Fibroblast of villous mesenchyme (primary cell): Measurements from ENCODE around the gene KIAA0040. TPM values are rescaled to one million over a fixed set of nuclear protein-coding genes. Genes with fewer than 3 reads are reported as not detected.

ENCODE experiments used
- DNase-seq: peaks from one replicate; pipeline ENCODE4 v3.0.0-alpha.2; 2010; ENCODE audit warnings: low read depth
- H3K4me3 ChIP-seq: 2 replicates; pipeline ENCODE4 v1.5.1; 2011; ENCODE audit warnings: low read depth, mild to moderate bottlenecking, low read length
- total RNA-seq: library from RNA; depleted of rRNA; stranded (reverse); fragments of >200 nt; gene quantifications from 2 replicates; pipeline ENCODE4 v1.2.3, GENCODE V29; 2012
- TF ChIP-seq, protein P1 (sequence below): IDR thresholded peaks from 2 replicates; pipeline ENCODE4 v1.5.1; 2012; ENCODE audit warnings: low read depth, mild to moderate bottlenecking, low read length; ENCODE audit not compliant: insufficient read depth

Gene KIAA0040
- total RNA-seq, 1 donor, result under 0.01 TPM

DNA sequence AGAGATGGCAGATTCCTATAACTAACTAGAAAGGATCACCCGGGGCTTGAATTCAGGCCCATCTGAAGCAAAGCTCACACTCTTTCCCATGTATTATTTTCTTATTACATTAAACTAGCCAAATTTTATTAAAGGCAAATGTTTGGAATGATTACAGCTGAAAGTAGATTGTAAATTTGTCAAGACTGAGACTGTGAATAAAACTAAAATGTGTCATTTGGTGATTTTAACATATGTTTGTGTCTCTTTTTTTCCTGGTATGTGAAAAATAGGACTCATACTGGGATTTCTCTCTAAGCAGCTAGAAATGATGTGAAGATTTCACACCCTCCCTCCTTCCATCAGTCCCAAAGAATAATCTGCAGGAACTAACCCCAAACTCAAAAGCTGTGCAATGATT is 19.1 kb upstream of the KIAA0040 start:
- no peak overlapping the region for H3K4me3 ChIP-seq
- TF ChIP-seq, protein P1, sequence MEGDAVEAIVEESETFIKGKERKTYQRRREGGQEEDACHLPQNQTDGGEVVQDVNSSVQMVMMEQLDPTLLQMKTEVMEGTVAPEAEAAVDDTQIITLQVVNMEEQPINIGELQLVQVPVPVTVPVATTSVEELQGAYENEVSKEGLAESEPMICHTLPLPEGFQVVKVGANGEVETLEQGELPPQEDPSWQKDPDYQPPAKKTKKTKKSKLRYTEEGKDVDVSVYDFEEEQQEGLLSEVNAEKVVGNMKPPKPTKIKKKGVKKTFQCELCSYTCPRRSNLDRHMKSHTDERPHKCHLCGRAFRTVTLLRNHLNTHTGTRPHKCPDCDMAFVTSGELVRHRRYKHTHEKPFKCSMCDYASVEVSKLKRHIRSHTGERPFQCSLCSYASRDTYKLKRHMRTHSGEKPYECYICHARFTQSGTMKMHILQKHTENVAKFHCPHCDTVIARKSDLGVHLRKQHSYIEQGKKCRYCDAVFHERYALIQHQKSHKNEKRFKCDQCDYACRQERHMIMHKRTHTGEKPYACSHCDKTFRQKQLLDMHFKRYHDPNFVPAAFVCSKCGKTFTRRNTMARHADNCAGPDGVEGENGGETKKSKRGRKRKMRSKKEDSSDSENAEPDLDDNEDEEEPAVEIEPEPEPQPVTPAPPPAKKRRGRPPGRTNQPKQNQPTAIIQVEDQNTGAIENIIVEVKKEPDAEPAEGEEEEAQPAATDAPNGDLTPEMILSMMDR, result no peak
- DNase-seq, result no peak

DNA sequence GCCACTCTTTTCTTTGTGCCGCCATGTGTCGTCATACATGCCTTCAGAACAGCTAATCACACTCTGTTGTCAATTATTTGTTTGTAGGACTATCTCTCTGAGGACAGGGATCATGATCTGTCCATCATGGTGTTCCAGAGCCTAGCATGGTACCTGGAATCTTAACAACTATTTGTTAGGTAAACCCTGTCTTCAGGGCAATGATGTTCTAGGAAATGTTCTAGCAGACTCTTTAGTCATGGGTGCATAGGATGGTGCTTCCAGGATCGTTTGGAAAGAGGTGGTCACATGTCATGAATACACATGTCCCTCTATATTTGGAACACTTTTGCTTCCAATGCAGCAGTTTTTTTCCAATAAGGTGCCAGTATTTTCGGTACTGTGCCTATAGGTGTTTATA is 18.2 kb upstream of the KIAA0040 start:
- no peak for DNase-seq
- H3K4me3 ChIP-seq, result no peak overlapping the region
- TF ChIP-seq, protein P1, result no peak

DNA sequence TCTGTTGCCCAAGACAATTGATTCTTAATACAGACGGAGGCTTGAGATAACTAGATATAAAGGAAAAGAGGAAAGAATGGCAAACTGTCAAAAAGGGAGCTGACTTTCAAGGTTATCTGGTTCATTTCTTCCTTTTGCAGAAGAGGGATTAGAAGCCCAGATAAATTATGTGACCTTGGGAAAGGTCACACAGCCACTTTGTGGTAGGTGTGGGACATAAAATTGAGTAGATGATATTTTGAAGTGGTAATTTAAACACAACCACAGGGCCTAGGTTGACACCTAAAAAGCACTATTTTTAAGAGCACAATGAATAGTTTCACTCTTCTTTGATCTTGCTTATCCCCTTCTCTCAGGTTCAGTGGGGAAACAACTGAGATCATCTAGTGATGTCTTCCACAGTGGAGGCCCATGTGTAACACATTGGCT is 16.9 kb upstream of the KIAA0040 start:
- TF ChIP-seq, protein P1, result no peak
- no peak overlapping the region for H3K4me3 ChIP-seq
- no peak for DNase-seq

DNA sequence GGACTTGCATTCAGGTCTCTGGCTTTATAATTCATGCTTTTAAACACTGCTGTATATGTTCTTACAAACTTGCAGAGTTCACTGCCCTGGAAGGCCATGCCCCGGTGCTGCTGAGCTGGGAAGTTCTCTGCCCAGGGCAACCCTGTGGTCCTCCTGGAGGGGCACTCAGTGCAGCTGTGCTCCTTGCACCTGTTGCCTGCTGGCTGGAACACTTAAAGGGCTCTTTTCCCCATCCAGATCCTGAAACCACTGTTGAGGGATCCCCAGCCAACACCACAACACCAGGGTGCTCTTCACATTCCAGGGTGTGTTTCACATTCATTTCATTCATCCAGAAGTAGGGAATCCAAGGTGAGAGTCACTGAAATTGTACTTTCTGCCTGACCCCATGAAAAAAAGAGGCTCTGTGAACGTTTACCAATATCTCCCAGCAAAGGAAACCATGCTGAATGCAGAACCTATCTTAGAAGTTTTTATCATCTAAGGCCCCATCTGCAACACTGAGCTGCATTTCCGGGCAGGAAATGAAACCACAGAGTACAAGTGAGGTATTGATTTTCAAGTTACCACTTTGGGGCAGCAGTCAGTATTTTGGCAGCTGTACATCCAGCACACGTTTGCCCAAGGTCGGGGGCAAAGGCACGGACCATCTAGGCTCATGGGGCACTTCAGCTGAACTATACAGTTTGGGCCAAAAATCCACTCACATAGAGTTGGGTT is 16.4 kb upstream of the KIAA0040 start:
- H3K4me3 ChIP-seq, result no peak overlapping the region
- TF ChIP-seq, protein P1, result no peak
- DNase-seq, result no peak

DNA sequence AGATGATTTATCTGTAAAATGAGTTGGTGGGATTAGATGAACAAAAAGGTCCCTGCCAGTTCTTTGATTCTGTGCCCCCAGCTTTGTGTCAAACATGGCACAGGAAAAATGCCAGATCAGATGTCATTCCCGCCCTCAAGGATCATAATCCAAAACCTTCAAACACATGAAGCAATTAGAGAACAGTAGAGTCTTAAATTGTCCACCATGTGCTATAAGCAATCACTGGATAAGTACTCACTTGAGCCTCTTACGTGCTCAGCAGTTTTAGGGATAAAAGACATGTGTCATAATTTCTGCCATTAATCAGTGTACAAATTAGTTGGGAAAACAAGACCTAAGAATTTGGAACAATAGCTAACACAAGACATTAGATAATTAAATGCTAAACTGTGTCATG is 15.4 kb upstream of the KIAA0040 start:
- TF ChIP-seq, protein P1, result no peak
- no peak overlapping the region for H3K4me3 ChIP-seq
- no peak for DNase-seq

DNA sequence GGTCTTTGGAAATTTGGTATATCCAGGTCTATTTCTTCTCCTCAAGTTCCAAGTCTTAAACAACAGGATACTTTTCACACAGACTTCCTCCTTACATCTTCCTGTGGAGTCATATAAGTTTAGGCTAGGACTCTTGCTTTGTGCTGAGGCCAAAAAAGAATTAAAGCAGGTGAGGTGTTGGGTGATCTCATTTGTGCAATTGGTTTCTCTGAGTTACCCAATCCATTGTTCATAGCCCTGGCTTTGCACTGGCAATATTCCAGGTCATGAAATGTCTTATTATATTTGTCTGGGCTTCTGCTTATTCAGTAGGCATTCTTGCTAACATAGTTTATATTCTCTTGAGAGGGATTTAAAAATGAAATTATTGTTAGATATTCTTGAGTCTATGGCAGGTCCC is 14.1 kb upstream of the KIAA0040 start:
- TF ChIP-seq, protein P1, result no peak
- no peak overlapping the region for H3K4me3 ChIP-seq
- no peak for DNase-seq

DNA sequence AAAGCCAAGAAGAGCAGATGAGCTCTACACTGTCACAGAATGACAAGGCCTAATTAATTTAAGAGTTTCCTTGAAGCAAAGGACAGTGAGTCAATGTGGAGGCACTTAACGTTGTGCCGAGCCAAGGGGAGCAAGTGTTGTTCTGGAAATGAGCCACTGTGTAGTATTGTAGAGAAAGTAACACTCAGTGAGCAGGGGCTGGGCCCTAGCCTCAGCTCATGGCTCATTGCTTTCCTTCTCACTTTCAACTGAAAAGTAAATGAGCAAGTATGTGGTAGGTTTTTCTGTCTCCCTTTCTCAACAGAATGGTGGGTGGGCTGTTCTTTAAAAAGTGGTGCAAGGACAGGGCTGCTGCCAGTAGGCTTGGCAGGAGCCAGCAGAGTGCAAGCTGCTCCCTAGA is 11.8 kb upstream of the KIAA0040 start:
- TF ChIP-seq, protein P1, result no peak
- no peak for DNase-seq
- no peak overlapping the region for H3K4me3 ChIP-seq
